NB4 (cell line): ENCODE results near the gene TTC8.

Source experiments
- POLR2A ChIP-seq: IDR thresholded peaks from 2 replicates; pipeline ENCODE4 v1.6.1; 2011; ENCODE audit warnings: mild to moderate bottlenecking; ENCODE audit not compliant: insufficient read length; ENCODE audit errors: extremely low read depth
- TF ChIP-seq, protein P1 (sequence below): IDR thresholded peaks from one replicate; pipeline ENCODE4 v1.5.1; 2012; ENCODE audit warnings: low read depth, low read length
- TF ChIP-seq, protein P2 (sequence below): IDR thresholded peaks from 2 replicates; pipeline ENCODE4 v1.6.1; 2011; ENCODE audit warnings: low read depth, low read length

DNA sequence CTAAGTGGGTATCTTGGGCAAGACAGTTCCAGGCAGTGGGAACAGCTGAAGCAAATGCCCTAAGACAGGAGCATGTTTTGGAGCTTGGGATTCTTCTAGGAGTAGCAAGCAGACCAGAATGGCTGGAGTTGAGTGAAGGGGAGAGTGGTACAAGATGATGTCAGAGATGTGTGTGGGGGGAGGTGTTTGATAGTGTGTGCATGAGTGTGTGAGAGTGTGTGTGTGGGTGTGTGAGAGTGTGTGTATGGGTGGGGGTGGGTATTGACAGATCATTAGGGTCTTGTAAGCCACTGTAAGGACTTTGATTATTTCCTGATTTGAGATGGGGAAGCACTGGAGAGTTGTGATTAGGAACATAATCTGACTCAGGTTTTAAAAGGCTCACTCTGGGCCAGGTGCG lies 78.4 kb downstream of the TTC8 start:
- TF ChIP-seq POLR2A = no peak
- TF ChIP-seq, protein P1, sequence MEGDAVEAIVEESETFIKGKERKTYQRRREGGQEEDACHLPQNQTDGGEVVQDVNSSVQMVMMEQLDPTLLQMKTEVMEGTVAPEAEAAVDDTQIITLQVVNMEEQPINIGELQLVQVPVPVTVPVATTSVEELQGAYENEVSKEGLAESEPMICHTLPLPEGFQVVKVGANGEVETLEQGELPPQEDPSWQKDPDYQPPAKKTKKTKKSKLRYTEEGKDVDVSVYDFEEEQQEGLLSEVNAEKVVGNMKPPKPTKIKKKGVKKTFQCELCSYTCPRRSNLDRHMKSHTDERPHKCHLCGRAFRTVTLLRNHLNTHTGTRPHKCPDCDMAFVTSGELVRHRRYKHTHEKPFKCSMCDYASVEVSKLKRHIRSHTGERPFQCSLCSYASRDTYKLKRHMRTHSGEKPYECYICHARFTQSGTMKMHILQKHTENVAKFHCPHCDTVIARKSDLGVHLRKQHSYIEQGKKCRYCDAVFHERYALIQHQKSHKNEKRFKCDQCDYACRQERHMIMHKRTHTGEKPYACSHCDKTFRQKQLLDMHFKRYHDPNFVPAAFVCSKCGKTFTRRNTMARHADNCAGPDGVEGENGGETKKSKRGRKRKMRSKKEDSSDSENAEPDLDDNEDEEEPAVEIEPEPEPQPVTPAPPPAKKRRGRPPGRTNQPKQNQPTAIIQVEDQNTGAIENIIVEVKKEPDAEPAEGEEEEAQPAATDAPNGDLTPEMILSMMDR = no peak
- TF ChIP-seq, protein P2, sequence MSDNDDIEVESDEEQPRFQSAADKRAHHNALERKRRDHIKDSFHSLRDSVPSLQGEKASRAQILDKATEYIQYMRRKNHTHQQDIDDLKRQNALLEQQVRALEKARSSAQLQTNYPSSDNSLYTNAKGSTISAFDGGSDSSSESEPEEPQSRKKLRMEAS = no peak
